Nucleus accumbens (tissue), 56 donors: Measurements from ENCODE around the gene KDM2A.

Experiments used
- DNase-seq, 56 donors: peaks; one replicate each; lab custom pipeline; 2025; lab: John Stamatoyannopoulos, UW

The KDM2A gene

DNA sequence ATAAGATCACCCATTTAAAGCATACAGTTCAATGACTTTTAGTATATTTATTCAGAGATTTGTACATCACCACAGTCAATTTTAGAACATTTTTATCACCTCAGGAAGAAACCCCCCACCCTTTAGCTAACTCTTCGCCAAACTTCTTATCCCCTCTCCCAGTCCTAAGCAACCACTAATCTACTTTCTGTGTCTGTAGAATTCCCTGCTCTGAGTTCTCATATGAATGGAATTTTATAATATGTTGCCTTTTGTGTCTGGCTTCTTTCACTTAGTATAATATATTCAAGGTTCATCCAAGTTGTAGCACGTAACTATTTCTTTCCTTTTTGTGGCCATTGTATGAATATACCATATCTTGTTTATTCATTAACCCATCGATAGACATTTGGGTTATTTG lies 173.6 kb downstream of the KDM2A start:
- DNase-seq: no peak

DNA sequence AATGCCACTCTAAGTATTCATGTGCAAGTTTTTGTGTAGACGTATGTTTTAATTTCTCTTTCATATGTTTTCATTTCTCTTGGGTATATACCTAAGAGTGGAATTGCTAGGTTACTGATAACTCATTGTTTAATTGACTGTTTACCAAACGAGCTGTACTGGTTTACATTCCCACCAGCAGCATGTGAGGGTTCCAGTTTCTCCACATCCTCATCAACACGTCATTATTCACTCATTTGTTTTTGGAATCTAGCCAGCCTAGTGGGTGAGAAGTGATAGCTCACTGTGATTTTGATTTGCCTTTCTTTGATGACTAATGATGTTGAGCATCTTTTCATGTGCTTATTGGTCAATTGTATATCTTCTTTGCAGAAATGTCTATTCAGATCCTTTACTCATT lies 174.0 kb downstream of the KDM2A start:
- DNase-seq: no peak

DNA sequence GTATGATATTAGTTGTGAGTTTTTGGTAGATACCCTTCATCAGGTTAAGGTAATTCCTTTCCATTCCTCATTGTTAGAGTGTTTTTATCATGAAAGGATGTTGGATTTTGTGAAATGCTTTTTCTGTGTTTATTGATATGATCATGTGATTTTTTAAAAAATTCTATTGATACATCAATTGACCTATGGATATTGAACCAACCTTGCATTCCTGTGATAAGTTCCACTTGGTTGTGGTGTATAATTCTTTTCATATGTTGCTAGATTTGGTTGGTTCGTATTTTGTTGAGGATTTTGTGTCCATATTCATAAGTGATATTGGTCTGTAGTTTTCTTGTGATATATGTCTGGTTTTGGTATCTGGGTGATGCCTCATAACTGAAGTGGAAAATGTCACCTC lies 176.8 kb downstream of the KDM2A start:
- no peak for DNase-seq

DNA sequence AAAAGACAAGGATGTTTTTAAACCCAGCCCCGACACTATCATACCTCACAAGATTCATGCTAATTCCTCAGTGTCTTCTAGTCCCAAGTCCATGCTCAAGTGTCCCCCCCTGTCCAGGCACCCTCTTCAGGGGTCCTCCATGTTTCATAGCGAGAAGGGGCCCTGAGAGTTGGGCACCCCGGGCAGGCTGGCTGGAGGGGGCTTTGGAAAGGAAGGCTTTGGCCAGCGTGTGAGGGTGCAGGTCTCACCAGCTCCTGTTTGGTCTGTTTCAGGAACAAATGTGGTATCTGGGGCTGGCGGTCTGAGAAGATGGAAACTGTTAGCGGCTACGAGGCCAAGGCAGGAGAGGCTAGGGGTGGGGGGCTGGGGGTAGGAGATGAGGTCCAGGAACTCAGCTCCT lies 179.7 kb downstream of the KDM2A start:
- no peak for DNase-seq

DNA sequence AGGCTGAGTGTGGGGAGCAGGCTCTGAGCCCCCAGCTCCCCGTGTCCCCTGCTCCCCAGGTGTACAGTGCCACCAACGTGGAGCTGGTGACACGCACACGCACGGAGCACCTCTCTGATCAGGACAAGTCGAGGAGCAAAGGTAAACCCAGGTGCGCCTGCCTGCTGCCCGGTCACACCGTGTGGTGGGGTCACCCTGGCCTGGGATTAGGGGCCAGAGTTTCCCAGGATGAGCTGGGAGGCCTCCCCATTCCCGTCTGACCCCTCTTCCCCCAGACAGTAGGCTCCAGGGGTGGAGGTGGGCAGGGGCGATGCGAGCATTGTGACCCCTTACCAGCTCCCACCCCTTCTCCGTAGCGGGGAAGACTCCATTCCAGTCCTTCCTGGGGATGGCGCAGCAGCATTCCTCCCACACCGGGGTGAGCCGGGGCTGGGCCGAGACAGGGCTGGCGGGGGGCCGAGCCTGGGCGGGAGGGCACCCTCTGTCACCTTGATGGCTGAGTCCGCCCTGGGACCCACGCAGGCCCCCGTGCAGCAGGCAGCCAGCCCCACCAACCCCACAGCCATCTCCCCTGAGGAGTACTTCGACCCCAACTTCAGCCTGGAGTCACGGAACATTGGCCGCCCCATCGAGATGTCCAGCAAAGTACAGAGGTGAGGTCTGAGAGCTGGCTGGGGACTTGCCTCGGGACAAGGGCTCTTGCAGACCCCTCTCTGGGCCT lies 180.6 kb downstream of the KDM2A start:
- no peak for DNase-seq

DNA sequence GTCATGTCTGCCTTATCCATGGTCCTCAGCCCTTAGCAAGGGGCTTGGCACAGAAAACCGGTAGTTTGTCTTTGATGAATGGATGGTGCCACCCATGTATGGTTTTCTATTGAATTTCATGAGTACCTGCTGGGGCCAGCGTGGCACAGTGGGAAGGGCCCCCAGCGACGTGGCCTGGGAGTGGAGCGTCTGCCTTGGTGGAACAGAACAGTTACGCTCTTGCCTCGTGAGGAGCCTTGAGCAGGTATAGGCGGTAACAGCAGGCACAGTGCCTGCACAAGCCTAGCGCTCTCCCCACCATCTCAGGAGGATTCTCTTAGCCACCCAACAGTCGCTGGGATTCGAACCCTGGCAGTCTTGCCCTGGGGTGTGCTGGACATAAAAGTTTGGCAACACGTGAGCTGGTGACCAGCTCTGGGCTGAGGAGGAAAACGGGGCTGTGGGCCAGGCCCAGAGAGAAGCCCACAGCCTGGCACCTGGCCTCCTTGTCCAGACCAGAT lies 181.2 kb downstream of the KDM2A start:
- no peak for DNase-seq

DNA sequence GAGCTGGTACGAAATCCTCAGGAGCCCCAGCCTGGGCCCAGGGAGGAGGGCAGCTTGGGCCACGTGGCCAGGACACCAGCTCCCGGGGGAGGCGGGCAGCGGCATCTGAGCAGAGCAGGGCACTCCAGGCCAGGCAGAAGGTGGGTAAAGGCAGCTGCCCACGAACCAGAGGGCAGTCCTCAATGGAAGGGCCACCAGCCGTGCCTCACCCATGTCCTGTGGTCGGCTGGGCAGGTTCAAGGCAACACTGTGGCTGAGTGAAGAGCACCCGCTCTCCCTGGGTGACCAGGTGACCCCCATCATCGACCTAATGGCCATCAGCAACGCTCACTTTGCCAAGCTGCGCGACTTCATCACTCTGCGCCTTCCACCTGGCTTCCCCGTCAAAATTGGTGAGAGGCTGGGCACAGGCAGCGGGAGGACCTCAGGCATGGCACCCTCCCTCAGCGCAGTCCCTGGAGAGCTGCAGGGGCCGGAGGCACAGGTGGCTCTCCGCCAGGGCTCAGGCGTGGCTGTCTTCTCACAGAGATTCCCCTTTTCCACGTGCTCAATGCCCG lies 181.8 kb downstream of the KDM2A start:
- DNase-seq: no peak

DNA sequence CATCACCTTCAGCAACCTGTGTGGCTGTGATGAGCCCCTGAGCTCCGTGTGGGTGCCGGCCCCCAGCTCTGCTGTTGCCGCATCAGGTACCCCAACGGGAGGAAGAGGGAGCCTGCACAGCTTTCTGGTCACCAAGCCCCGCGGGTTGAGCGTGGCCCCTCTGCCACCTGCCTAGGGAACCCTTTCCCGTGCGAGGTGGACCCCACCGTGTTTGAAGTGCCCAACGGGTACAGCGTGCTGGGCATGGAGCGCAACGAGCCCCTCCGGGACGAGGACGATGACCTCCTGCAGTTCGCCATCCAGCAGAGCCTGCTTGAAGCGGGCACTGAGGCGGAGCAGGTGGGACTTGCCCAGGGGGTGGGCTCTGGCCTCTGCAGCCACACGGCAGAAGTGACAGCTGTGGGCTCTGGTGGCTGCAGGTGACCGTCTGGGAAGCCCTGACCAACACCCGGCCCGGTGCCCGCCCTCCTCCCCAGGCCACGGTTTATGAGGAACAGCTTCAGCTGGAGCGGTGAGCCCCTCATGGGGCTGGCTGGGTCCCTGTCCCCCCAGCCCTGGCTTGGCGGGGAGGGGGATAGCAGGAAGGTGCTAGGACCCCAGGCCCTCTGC lies 182.4 kb downstream of the KDM2A start:
- no peak for DNase-seq

DNA sequence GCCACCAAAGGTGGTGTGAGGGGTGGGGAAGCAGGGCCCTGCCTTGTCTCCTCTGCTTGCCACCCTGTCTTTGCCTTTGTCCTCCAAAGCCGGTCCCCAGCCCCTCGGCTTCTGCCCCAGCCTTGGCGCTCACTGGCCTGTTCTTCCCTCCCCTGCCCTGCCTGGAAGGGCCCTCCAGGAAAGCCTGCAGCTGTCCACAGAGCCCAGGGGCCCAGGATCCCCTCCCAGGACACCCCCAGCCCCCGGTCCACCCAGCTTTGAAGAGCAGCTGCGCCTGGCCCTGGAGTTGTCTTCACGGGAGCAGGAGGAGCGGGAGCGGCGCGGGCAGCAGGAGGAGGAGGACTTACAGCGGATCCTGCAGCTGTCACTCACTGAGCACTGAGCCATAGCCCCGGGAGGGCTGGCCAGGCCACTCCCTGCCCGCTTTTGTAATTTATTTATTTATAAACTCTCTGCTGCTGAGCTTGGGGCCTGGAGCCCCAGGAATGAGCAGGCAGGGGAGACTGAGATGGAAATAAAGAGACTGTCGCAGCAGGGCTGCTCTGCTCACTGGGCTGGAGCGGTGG lies 183.0 kb downstream of the KDM2A start:
- peak in 2 of 56 donors; percentile 12 to 50 for DNase-seq

DNA sequence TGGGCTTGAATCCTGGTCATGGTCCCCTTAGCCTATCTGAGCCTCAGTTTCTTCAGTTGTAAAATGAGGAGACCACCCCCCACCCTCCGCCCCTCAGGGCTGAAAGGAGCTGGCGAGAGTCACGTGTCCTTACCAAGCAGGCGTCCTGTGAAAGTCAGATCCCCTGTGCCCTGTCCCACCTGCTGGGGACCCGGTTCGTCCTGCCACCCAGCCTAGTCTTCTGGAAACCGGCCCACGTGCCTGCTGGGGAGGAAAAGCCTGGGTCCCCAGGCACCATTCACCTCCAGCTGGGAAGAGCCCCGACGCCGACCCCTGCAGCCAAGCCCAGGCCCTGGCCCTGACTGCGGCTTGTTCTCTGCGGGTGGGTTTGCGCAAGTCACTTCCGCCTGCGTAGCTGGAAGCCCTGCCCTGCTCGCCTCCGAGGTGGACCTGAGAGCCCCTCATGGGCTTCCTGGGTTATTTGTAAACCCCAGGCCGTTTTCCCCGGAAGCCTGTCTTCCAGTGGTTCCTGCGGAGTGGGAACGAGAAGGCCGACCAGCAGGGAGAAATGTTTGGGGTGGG lies 183.6 kb downstream of the KDM2A start:
- DNase-seq: no peak

DNA sequence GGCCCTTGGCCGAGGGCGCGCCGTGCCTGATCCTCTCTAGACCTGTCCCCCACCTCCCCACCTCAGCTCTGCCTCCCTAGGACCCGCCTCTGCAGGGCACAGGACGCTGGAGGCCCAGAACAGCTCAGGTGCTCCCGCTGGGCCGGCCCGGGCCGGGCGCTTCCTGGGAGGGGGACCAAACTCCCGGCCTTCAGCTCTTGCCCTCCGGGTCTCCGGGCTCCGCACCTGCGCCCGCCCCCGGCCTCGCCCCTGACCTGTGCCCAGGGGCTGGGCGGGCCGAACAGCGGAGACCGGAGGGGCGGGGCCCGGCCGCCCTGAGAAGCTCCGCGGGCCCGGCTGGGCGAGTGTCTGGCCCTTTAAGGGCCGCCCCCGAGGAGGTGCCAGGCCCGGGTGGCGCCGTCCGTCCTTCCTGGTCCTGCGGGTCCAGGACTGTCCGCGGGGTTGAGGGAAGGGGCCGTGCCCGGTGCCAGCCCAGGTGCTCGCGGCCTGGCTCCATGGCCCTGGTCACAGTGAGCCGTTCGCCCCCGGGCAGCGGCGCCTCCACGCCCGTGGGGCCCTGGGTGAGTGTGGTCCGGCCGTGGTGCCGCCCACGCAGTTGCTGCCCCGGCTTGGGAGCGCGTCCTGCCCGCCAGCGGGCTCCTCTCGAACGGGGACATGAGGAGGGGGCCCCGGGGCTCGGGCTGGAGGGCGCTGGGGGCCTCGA lies 184.2 kb downstream of the KDM2A start, which contains the start of gene SSH3:
TSS of gene SSH3 (plus strand) at position 399 of the 703 bp plus-strand sequence. CDS start at position 495, 96 bp downstream.
- DNase-seq: peak in 45 of 56 donors; percentile 12 to 81 (median 49)

DNA sequence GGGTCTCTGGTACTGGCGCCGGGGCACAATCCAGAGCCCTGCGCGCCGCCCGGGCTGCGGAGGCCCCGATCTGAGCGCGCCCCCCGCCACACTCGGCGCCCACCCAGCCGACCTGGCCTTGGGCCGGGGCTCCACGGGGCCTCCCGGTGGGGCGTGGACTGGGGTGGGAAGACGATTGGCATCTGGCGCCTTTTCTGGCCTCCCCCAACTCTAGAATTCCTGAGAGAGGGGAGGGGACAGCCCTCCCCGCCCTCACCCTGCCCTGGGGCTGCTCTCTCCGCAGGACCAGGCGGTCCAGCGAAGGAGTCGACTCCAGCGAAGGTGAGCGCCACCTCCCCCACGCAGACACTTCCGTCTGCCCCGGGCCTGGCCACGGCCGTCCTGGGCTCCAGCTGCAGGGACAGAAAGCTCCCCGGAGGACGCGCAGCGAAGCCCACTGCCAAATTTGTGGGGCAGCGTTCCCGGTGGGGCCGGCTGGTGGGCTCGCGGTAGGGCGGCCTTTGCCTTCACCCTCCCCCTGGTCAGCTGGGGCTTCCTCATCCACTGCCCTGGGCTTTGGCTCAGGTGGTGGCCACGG lies 184.9 kb downstream of the KDM2A start:
- no peak for DNase-seq

DNA sequence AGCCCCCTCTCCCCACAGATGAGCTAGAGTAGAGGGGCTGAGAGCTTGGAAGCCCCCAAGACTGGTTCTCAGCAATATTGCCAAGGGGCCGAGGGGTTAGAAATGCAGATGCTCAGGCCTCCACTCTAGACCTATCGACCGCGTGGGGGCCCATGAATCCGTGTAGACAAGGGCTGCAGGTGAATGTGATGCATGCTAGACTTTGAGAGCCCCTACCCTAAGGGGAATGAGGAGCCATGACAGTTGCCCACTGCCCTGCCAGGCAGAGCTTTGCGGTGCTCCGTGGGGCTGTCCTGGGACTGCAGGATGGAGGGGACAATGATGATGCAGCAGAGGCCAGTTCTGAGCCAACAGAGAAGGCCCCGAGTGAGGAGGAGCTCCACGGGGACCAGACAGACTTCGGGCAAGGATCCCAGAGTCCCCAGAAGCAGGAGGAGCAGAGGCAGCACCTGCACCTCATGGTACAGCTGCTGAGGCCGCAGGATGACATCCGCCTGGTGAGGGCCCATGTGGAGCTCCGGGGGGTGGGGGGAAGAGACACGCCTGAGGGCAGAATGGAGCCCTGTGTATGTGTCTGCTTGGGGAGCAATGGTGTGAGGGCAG lies 185.5 kb downstream of the KDM2A start:
- DNase-seq: no peak

DNA sequence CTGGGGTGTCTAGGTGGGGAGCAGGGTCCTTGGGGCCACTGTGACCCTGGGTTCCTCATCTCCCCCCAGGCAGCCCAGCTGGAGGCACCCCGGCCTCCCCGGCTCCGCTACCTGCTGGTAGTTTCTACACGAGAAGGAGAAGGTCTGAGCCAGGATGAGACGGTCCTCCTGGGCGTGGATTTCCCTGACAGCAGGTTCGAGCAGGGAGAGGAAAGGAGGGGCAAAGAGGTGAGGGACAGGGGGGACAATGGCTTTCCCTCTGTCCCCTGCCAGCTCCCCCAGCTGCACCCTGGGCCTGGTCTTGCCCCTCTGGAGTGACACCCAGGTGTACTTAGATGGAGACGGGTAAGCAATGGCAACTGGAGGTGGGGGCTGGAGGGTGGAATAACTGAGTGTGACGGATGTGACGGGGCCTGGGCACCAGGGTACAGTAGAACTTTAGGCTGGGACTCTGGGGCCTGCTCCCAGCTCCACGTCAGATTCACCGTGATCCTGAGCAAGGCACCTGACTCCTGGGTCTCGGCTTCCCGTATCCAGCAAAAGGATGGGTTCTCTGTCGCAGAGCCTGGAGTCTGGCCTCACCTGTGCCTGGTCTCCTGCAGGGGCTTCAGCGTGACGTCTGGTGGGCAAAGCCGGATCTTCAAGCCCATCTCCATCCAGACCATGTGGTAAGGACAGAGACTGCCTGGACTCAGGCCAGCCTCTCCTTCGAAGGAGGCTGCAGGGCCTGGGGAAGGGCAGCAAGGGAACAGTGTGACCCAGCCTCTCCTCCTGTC lies 187.9 kb downstream of the KDM2A start:
- DNase-seq: no peak

DNA sequence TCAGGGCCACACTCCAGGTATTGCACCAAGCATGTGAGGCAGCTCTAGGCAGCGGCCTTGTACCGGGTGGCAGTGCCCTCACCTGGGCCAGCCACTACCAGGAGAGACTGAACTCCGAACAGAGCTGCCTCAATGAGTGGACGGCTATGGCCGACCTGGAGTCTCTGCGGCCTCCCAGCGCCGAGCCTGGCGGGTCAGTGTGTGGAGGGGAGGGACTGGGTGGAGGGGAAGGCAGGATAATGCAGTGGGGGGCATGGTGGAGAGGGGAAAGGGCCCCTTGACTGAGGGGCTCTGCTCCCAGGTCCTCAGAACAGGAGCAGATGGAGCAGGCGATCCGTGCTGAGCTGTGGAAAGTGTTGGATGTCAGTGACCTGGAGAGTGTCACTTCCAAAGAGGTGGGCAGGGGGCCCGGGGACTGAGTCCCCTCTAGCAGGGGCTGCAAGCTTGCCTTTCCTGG lies 188.5 kb downstream of the KDM2A start:
- DNase-seq: no peak
